GM19328 (cell line): Measurements from ENCODE around the gene APEX1.

Experiments used
- ATAC-seq: cut with Tn5 transposase; IDR thresholded peaks from one replicate; pipeline ENCODE4 v1.9.1; 2021; ENCODE audit warnings: mild to moderate bottlenecking, moderate library complexity; ENCODE audit not compliant: unreplicated experiment

Gene APEX1

DNA sequence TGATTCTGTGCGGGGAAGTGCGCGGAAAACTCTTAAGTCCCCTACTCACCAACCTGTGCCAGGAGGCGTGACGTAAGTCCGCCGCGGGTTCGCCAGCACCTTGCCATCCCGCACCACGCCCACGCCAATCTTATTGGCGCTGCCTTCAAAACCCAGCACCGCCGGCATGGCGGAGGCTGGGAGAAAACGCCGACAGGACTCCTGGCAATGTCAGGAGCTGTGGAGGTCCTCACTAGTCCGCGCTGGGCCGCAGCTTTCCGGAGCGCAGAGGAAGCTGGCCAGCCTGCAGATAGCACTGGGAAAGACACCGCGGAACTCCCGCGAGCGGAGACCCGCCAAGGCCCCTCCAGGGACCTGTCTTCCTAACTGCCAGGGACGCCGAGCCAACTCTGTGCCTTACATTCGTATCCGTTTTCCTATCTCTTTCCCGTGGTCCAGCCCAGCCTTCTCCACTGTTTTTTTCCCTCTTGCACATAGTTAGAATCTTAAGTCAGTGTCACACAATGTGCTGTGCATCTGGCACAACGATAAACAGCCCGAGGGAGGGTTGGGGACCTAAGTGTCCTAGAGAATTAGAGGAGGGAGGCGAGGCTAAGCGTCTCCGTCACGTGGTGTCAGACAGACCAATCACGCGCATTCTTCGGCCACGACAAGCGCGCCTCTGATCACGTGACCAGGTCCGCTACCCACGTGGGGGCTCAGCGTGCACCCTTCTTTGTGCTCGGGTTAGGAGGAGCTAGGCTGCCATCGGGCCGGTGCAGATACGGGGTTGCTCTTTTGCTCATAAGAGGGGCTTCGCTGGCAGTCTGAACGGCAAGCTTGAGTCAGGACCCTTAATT, at the start of gene APEX1, which contains the start of gene OSGEP:
Gene APEX1 (plus strand): TSS at position 711 of the 839 bp plus-strand sequence. CDS start 420 bp downstream, outside the sequence.
Gene OSGEP (minus strand): TSS at position 297 of the 839 bp plus-strand sequence. CDS start 129 bp downstream, at position 168.
- peak; percentile 87 for ATAC-seq

DNA sequence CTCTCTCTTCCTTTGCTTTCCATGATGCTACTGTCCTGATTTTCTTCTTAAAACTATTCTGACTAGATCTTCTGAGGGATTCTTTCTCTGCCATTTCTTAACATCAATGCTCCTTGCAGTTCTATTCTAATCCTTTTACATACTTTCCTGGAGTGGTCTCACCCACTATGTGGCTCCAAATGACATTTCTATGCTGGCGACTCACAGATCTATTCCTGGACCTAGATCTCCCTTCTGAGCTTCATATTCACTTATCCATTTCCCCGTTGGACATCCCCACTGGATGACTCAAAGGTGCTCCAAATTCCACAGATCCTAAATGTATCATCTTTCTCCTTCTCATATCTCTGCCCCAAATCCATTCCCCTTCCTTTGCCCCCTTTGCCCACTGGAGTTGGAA, 45.8 kb upstream of the APEX1 start:
- no peak for ATAC-seq

DNA sequence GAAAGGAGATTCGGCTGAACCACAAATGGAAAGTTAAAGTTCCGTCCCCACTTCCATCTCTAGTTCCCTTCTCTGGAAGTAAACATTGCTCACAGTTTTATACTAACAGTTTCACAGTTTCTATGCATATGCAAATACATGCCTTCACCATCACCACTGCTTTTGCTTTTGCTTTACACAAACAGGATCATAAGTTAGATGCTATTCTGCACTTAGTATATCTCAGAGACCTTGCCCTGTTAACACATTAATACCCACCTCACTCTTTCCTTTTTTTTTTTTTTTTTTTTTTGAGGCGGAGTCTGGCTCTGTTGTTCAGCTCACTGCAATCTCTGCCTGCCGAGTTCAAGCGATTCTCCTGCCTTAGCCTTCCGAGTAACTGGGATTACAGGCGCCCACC, 42.6 kb upstream of the APEX1 start:
- peak; percentile 50 for ATAC-seq

DNA sequence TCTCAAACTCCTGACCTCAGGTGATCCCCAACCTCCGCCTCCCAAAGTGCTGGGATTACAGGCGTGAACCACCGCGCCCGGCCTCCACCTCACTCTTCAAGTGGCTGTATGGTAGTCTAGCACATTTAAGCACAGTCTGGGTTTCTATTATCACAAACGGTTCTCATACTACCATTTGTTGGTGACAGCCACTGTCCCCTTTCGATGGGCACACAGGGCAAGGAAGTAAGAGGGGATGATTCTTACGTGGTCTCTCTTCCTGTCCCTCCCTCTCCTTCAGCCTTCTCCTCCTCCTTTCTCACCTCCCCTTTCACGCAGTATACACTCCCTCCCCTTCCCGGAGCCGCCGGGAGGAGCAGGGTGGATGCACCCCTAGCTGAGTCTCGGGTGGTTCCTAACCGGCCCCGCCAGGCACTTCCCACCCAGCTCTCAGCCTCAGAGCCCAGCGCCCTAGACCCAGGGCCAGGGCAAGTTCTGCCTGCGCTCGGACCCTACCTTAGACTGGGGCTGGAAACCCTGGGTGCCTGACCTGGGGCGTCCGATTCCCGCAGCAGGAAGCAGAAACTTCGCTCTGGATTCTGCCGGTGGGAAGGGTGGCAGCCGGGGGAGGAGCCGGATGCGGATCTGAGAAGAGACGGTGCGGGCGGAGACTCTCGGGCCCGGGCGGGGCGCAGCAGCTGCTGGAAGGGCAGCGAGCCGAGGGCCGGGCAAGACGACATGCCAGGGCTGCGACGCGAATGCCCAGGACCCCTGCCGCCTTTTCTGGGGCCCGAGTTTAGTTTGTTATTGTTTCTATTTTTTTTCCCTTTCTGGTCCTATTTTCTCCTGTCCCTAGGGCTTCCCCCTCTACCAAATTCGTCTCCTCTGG, 41.9 kb upstream of the APEX1 start, which contains the start of gene TEP1:
Gene TEP1 (minus strand): TSS at position 626 of the 868 bp plus-strand sequence. CDS start 5,062 bp downstream, outside the sequence.
- ATAC-seq: peak; percentile 69

DNA sequence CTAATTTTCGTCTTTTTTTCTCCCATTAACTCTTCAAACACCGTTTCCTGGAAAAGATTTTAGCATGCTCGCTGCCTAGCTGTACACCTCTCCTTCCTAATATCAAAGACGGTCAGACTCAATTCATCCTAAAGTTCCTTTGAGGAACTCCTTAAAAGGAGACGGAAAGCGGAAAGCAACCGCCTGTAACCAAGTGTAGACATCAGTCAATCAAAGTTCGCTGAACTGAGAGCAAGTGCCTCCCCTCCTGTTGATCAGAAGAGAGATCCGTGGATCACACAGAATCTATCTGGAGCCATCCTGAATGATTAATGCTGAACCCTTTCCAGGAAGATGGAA, 41.3 kb upstream of the APEX1 start:
- ATAC-seq: peak; percentile 41

DNA sequence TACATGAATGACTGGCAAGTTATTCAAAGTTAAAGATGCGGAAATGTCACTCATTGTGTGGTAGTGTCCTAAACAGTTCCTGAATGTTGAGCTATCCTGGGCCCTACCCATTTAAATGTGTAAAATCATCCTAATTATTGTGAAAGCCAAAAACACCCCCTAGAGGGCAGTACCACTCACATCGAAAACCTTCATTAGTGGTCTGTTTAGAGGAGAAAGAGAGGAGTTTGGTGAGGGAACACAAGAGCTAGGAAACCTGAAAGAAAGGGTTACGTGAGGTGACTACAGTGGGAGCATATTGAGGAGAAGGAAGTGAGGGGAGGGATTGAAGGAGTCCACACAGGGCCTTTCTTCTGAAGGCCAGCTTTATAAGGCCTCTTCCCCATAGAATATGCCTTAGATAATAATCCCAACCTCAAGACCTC, 39.2 kb upstream of the APEX1 start:
- peak; percentile 40 for ATAC-seq

DNA sequence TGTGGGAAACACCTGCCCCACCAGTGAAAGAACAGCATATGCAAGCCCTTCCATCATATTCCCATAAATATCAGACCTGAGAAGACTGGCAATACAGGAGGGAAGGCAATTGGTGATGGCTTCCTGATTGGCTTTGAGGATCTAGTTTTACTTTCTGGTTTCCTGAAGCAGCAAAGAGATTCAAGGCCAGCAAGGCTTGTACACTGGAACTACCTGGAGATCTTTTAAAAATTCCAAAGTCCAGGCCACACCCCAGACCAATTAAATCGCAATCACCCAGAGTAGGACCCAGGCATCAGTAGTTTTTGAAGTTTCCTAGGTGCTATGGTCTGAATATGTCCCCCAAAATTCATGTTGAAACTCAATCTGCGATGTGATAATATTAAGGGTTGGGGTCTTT, 38.8 kb upstream of the APEX1 start:
- no peak for ATAC-seq

DNA sequence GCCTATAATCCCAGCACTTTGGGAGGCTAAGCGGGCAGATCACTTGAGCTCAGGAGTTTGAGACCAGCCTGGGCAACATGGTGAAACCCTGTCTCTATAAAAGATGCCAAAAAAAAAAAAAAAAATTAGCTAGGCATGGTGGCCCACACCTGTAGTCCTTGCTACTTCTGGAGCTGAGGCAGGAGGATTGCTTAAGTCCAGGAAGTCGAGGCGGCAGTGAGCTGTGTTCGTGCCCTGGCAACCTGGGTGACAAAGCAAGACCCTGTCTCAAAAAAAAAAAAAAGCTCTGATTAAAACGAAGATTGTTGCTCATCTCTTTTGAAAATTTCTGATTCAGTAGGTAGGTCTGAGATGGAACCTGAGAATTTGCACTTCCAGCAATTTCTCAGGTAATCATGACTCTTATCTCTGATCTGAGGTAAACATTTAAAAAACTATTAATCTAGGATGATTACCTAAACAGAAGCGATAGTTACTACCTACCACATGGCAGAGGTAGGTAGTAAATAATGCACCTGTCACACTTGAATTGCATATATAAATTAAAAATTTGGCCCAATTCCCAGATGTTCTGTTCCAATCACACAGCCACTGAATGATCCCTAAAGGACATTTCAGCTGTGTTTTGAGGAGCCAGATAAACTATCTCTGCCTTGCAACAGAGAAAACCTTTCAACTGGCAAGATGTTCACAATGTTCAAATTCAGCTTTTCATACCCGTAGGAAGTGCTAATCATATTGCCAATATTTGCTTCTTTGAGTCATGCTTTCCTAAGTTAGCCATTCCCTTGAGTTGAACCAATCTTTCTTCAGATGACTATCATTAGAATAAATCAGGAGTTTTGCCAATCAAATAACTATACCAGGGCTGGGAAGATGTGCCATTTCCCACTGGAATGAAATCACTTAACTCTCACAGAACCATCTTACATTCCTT, 37.5 kb upstream of the APEX1 start:
- ATAC-seq: no peak

DNA sequence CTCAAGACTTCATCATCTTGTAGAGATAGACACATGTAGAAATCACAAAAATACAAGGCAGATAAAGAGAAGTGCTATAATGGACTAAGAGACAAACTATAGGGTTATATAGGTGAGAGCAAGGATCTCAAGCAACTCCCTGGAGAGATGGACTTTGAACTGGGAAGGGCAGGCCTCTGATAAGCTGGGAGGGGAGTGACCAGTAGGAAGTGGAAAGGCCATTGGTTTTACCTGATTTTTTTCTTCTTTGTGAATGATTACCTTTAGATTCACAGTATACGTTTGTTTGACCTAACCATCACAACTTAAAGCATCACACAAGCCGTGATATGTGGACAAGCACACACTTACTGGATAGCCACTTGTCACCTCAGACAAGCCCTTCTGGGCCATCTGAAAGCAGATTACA, 36.5 kb upstream of the APEX1 start:
- ATAC-seq: no peak

DNA sequence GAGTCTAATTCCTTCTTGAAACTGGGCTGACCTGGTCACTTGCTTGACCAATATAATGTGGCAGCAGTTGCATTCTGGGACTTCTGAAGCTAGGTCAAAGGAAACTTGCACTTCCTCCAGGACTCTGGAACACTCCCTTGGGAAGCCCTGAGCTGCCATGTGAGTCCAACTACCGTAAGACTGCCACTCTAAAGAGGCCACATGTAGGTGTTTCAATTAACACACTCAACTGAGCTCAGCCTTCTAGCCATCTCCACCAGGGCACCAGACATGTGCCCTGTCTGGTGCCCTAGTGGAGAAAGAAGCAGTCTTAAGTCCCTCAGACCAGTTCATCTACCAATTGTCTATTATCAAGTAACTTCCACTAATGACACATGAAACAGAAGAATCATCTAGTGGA, 35.6 kb upstream of the APEX1 start:
- ATAC-seq: no peak

DNA sequence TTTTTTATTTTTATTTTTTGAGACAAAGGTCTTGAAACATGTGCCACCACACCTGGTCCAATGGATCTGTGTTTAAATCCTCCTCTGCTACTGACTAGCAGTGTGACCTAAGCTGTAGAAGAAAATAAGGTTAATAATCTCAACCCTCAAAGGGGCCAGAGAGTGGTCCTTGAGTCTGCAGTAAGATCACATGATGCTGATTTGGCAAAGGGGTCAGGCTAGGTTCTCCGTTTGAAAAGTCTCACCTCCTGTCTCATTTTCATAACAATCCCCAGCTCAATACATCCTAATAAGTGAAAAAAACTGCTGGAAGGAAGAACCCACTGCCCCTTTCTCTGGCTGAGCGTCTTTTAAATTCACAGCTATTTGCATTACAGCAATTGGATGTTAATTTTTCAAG, 33.8 kb upstream of the APEX1 start:
- ATAC-seq: no peak

DNA sequence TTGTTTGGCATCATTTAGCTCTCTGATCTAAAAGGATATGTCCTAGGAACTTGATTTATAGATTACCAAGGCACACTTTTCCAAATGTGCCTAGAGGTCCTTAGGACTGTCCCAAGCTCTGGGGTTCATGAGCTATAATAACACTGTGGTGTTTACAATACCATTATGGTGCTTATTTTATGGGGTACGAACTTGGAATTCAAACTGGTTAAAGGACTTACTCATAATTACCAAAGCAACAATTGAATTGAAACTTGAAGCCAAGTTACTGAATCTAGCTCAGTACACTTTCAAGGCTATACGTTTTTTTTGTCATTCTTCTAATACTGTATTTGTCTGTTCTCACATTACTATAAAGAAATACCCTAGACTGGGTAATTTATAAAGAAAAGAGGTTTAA, 32.1 kb upstream of the APEX1 start:
- no peak for ATAC-seq

DNA sequence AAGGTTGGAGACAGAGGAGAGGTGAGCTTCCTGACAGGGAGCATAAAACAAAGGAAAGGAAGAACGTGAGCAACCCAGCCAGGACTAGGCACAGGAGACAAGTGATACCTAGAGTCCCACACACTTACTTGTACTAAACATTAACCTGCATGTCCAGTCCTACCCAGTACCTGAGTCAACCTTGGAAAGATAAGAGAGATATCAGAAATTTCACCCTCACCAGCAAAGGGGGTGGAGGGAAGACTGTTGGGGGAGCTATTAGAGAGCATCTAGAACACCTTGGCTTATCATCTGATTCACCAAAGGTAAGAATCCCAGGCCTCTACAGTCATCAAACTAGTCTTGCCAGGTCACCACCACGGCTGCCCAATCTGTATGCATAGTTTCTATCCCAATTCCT, 30.2 kb upstream of the APEX1 start:
- no peak for ATAC-seq

DNA sequence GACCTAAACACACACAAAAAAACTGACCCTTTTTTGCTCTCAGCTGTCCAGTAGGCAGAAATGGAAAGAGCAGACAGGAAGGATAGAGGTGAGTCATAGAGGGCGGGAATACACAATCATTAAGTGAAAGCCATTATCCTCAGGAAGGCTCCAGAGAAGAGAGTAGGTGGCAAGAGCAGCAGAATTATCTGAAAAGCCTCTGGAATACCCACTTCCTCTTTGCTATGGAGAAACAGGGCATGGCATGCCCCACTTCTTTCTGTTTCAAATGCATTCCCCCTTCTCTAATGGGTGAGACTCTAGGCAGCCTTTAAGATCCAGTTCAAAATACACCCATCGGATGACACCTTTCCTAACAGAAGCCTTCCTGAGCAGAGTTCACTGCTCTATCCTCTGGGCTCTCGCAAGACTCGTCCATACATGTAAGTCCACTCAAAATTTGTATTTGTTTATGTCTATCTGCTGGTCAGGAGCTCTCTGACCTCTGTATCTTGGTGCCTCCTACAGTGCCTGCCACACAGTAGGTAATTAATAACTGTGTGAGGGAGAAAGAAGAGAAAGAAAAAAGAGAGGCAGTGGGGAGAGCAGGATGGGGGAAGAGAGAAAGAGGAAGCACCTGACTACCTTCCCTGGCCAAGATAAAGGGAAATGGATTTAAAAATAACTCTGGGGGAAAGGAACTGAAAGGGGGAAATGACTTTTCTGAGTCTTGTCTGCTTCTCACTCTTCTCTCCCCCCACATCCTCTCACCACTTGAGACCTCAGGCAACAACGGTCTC, 27.6 kb upstream of the APEX1 start:
- ATAC-seq: peak; percentile 60

DNA sequence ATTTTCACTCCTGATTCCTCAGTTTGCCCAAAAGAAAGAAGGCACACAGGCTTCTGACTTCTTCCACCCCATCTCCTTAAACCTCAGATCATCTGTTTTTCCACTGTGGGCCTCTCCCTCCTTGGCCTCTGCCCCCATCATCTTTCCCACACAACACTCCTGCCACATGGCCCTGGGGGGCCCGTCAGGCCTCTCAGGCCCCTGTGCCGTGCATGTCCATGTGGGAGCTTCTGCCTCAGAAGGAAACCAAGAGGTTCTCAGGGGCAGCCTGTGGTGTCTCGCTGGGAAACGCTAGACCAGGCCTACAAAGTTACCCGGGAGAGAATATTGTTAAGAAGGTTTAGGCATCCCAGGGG, 27.0 kb upstream of the APEX1 start:
- peak; percentile 20 for ATAC-seq

DNA sequence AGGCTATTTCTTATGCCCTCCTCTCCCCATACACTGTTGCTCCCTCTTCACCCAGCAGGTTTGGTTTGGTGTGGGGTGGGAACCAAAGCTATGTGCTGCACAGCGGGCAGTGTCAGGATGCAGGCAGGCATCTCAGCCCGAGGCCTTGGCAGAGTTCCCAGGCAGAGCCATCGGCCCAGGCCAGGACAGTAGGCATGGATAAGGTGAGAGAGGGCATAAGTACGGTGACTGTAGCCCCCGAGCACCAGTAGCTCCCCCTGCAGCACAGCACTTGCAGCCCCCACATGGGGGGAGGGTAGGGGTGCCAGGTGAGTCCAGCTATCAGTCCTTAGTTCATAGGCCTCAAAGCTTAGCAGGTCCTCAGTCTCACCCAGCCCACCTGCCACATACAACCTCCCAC, 26.2 kb upstream of the APEX1 start:
- no peak for ATAC-seq

DNA sequence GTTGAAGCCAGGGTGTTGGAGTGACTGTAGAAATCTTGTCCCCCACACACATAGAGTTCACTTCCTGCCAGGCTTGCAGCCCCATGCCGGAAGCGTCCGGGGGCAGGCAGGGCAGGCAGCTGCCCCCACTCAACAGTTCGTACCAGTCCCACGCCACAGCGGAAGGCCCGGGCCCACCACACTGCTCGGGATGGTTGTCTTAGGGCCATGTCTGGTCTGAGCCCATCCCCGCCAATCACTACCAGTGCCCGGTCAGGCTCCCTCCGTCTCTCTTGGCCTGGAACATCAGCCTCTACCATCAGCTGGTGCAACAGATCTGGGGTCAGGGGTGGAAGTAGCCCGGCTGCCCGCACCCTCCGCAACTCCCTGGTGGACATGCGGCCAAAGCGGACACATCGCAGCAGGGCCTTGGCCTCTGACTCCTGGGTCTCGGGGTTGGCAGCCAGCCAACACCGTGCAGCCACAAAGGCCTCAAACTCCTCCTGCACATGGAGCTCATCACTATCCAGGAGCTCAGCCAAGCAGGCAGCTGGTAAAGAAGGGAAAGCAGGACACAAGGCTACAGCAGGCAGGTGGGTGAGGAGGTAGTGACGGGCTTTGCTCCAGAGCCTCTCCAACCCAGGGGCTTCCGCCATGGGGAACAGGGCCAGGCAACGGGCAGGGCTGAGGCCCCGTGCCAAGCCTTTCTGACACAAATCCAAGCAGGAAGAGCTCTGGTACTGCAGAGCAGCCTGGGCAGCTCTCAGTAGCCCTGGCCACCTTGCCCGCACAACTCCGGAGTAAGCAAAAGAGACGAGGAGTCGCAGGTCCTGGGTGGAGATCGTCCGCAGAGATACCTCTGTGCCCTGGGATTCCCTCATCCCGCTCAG, 25.0 kb upstream of the APEX1 start:
- no peak for ATAC-seq

DNA sequence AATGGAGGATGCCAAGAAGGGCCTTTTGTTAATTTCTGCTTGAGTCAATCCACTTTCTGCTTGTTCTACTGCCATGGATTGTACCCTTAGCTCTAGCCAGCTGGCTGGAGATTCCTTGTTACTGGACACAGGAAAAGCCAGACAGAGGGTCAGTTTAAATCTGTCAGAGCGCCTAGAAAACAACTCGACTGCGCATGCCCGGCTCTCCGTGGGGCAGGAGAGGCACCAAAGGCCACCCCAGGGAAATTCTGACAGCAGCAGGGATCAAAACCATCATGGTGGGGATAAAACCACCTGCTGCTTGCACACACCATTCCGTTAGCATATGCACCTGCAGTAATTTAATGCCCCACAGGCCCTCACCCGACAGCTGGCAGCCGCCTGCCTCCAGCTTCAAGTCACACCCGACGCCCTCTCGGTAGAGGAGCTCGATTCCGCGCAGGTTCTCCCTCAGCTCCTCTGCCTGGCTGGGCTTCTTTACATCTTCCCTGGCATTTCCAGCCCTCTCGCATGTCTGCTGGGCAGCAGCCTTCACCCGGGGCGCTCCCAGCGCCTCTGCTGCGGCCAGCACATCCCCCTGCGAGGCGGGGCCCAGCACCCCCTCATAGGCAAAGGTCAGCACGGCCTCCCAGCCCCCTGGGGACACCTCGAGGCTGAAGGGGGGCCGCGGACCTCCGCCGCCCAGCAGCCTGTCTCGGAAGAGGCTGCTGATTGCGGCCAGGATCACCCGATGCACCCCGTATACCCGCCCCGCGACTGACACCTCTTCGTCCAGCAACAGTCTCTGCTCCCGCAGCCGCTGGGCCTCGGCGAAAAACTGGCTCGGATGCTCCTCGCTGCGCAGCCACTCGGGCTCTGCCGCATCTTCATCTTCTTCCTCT, 20.1 kb upstream of the APEX1 start:
- no peak for ATAC-seq
